ENCODE measurements around the gene AKR1D1.
"Not testable (repeated sequence)": the region's sequence is repeated elsewhere in the genome, so short reads cannot be mapped to it uniquely, and the experiment has no call there.

The AKR1D1 gene

GRCh38 chr7:138076196-138076595 is at the start of gene AKR1D1:
Gene AKR1D1, plus strand, starts transcription at chr7:138076459. Its CDS starts 60 bp downstream, at chr7:138076519.
- no peak for DNase-seq

GRCh38 chr7:138027100-138027499 is 49.2 kb upstream of the AKR1D1 start:
- DNase-seq = no peak

- DNase-seq = no peak
Observed at GRCh38 chr7:138029126-138029525, 47.1 kb upstream of the AKR1D1 start.

- DNase-seq = no peak
Observed at GRCh38 chr7:138029941-138030340, 46.3 kb upstream of the AKR1D1 start.

- no peak for DNase-seq
Observed at GRCh38 chr7:138030679-138031351, 45.4 kb upstream of the AKR1D1 start.

GRCh38 chr7:138032186-138032585 is 44.1 kb upstream of the AKR1D1 start:
- no peak for DNase-seq

GRCh38 chr7:138032770-138033169 is 43.5 kb upstream of the AKR1D1 start:
- DNase-seq = no peak

GRCh38 chr7:138033241-138033640 is 43.0 kb upstream of the AKR1D1 start:
- DNase-seq = no peak

GRCh38 chr7:138036135-138036534 is 40.1 kb upstream of the AKR1D1 start:
- DNase-seq = no peak

GRCh38 chr7:138040063-138040462 is 36.2 kb upstream of the AKR1D1 start:
- not testable (repeated sequence) for DNase-seq

GRCh38 chr7:138044897-138045296 is 31.4 kb upstream of the AKR1D1 start:
- no peak for DNase-seq

- DNase-seq = no peak
Observed at GRCh38 chr7:138047907-138048306, 28.4 kb upstream of the AKR1D1 start.

- no peak for DNase-seq
Observed at GRCh38 chr7:138049505-138050116, 26.6 kb upstream of the AKR1D1 start.

GRCh38 chr7:138051712-138052247 is 24.5 kb upstream of the AKR1D1 start:
- not testable (repeated sequence) for DNase-seq

GRCh38 chr7:138052696-138053095 is 23.6 kb upstream of the AKR1D1 start:
- DNase-seq = no peak

GRCh38 chr7:138055698-138056097 is 20.6 kb upstream of the AKR1D1 start:
- not testable (repeated sequence) for DNase-seq

- no peak for DNase-seq
Observed at GRCh38 chr7:138063400-138063799, 12.9 kb upstream of the AKR1D1 start.

GRCh38 chr7:138064856-138065357 is 11.4 kb upstream of the AKR1D1 start:
- no peak for DNase-seq

- DNase-seq = no peak
Observed at GRCh38 chr7:138065827-138066226, 10.4 kb upstream of the AKR1D1 start.

GRCh38 chr7:138066954-138067394 is 9.3 kb upstream of the AKR1D1 start:
- DNase-seq = no peak

- no peak for DNase-seq
Observed at GRCh38 chr7:138067774-138068173, 8.5 kb upstream of the AKR1D1 start.

GRCh38 chr7:138070908-138071307 is 5.4 kb upstream of the AKR1D1 start:
- no peak for DNase-seq

GRCh38 chr7:138072726-138073125 is 3.5 kb upstream of the AKR1D1 start:
- no peak for DNase-seq

- DNase-seq = no peak
Observed at GRCh38 chr7:138074121-138074520, 2.1 kb upstream of the AKR1D1 start.
